Measurements from ENCODE around the gene TBC1D16.

Gene TBC1D16

DNA sequence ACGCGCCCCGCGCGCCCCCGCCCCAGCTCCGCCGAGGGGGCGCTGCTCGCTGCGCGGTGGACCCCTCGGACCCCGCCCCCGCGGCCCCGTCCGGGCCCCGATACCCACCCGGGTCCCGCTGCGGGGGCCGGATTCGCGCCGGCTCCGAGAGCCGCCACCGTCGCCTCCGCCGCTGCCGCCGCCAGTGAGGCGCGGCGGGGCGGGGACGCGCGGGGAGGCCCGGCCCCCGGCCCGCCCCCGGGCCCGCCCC is at the start of gene TBC1D16:
Gene TBC1D16 (minus strand): TSS at position 186 of the 250 bp plus-strand sequence. CDS start 22,325 bp downstream, outside the sequence.
- peak within 1 kb of the TSS; percentile 89 for H3K27ac ChIP-seq
- TF ChIP-seq, protein P1, sequence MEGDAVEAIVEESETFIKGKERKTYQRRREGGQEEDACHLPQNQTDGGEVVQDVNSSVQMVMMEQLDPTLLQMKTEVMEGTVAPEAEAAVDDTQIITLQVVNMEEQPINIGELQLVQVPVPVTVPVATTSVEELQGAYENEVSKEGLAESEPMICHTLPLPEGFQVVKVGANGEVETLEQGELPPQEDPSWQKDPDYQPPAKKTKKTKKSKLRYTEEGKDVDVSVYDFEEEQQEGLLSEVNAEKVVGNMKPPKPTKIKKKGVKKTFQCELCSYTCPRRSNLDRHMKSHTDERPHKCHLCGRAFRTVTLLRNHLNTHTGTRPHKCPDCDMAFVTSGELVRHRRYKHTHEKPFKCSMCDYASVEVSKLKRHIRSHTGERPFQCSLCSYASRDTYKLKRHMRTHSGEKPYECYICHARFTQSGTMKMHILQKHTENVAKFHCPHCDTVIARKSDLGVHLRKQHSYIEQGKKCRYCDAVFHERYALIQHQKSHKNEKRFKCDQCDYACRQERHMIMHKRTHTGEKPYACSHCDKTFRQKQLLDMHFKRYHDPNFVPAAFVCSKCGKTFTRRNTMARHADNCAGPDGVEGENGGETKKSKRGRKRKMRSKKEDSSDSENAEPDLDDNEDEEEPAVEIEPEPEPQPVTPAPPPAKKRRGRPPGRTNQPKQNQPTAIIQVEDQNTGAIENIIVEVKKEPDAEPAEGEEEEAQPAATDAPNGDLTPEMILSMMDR (conservative IDR thresholded peaks at IDR 0.05), result no peak
- no peak; the same call in 1 of the 2 replicates for TF ChIP-seq ZFX (IDR thresholded peaks at IDR 0.05)

DNA sequence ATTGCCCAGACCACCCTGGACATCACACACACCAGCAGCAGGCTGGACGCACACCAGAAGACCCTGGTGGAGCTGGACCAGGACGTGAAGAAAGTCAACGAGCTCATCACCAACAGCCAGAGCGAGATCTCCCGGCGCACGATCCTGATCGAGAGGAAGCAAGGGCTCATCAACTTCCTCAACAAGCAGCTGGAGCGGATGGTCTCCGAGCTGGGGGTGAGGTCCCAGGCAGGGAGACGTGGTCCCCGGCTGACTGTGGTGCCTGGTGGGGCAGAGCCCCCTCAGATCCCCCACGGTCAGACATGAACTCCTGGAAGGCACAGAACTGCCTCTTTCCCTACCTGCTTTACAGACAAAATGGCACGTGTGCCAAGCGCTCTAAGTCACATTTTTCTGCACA is 49.1 kb upstream of the TBC1D16 start:
- no peak for TF ChIP-seq ZFX (IDR thresholded peaks at IDR 0.05)
- TF ChIP-seq, protein P1 (conservative IDR thresholded peaks at IDR 0.05), result no peak
- H3K27ac ChIP-seq, result no peak overlapping the region

DNA sequence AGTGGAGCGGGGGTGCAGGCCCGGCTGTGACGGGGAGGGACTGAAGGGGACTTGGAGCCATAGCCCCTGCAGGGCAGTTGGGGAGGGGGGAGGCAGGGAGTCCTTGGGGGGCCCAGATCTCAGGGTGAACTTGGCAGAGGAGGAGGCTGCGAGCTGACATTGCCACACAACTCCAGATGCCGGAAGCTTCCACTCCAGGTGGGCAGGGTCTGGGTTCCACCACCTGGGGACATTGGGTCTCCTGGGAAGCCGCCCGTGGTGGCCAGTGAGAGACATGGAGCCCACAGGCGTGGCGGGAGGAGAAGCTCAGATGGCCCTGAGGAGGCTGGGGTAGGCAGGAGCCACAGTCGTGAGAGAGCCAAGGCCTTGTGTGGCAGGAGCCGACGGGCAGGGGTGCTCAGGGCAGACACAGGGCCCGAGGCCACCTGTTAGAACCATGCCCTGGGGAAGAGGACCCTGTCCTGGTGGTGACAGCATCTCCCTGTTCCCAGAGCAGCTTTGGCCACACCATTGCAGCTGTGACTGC is 47.5 kb upstream of the TBC1D16 start:
- peak overlapping the region; percentile 29; the same call in 1 of the 2 replicates for H3K27ac ChIP-seq
- no peak for TF ChIP-seq ZFX (IDR thresholded peaks at IDR 0.05)
- TF ChIP-seq, protein P1 (conservative IDR thresholded peaks at IDR 0.05), result no peak

DNA sequence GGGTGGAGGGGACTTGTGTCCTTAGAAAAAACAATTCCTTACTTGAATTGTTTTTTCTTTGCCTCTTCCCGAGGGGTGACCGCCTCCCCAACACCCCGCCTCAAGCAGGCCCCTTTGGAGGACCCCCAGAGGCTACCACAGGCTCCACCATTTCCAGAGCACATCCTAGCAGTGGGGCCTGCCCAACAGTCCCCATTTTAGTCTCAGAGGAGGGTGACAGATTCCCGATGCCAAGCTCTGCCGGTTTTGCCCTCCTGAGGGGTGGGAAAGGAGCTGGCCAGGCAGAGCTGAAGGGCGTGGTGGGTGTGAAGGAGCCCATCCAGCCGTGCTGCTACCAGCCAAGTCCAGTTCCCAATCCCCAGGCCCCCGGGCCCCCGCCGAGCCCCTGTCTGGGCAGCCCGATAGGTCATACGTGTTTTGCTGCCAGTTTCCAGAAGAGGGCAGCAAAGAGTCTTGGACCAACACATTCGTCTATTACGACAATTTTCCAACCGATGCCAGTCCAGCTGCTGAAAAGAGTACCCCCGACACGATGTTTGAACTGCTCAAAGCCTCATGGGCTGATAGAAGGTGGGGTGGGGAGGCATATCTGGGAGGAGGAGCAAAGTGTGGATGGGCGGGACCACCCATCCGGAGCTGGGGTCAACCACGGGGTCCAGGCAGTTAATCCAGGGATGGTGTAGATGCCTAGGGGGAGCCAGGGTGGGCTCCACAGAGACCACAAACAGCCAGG is 46.9 kb upstream of the TBC1D16 start:
- peak overlapping the region; percentile 29; the same call in 1 of the 2 replicates for H3K27ac ChIP-seq
- TF ChIP-seq, protein P1 (conservative IDR thresholded peaks at IDR 0.05), result peak; percentile 92
- no peak for TF ChIP-seq ZFX (IDR thresholded peaks at IDR 0.05)

DNA sequence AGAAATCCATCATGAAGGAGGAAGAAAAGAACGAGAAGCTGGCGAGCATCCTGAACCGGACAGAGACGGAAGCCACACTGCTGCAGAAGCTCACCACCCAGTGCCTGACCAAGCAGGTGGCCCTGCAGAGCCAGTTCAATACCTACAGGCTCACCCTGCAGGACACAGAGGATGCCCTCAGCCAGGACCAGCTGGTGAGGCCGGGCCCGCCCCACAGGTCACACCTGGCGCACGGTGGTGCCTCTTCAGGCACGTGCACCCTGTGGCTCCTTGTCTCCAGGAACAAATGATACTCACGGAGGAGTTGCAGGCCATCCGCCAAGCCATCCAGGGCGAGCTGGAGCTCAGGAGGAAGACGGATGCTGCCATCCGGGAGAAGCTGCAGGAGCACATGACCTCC is 45.9 kb upstream of the TBC1D16 start:
- TF ChIP-seq ZFX (IDR thresholded peaks at IDR 0.05), result no peak
- TF ChIP-seq, protein P1 (conservative IDR thresholded peaks at IDR 0.05), result no peak
- no peak overlapping the region for H3K27ac ChIP-seq

GRCh38 chr17:80080081-80080480 is 44.4 kb upstream of the TBC1D16 start:
- no peak for TF ChIP-seq ZFX (IDR thresholded peaks at IDR 0.05)
- TF ChIP-seq, protein P1 (conservative IDR thresholded peaks at IDR 0.05), result no peak
- no peak overlapping the region for H3K27ac ChIP-seq

DNA sequence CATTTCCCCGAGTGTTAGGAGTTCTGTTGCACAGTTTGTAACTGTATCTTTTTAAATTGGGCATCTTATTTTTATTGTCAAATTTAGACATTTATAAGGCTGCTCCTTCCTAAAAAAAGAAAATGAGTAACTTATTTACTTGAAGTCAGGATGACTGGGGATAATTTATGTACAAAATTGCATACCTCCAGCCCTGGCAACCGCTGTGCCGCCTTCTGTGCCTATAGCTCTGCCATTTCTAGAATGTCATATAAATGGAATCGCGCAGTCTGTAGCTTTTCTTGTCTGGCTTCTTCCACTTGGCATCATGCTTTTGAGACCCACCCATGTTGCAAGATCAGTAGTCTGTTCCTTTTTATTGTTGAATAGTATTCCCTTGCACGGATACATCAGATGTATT is 36.7 kb upstream of the TBC1D16 start:
- TF ChIP-seq, protein P1 (conservative IDR thresholded peaks at IDR 0.05), result no peak
- TF ChIP-seq ZFX (IDR thresholded peaks at IDR 0.05), result no peak
- H3K27ac ChIP-seq, result no peak overlapping the region

Measured in C4-2B (cell line).